A673 (cell line): ENCODE data around the gene CYP51A1. TPM values are rescaled to one million over a fixed set of nuclear protein-coding genes. Genes with fewer than 3 reads are reported as not detected.
"Not testable (repeated sequence)": the region's sequence is repeated elsewhere in the genome, so short reads cannot be mapped to it uniquely, and the experiment has no call there.

ENCODE experiments used
- BruUV-seq: library from RNA; stranded (reverse); fragments of 400-500 nt; replicated peaks from 2 replicates; lab custom pipeline; 2021; lab: Mats Ljungman, UMichigan
- CTCF ChIA-PET: fragments of 300-600 bp; sonication (Branson Sonifier 250); formaldehyde crosslinking; loops from one replicate; lab custom pipeline; 2022; ENCODE audit warnings: antibody characterized with exemption; lab: Charles Lee
- POLR2A ChIA-PET: fragments of 300-600 bp; sonication (Branson Sonifier 250); formaldehyde crosslinking; loops from one replicate; lab custom pipeline; 2022; ENCODE audit warnings: antibody characterized with exemption; ENCODE audit not compliant: low non-redundant PET; lab: Charles Lee
- DNase-seq: peaks from one replicate; pipeline ENCODE4 v3.0.0-alpha.2; 2015; ENCODE audit warnings: low spot score
- H3K27ac ChIP-seq: fragments of 200-600 bp; sonication (generic); 2 replicates; pipeline ENCODE4 v1.5.1; 2016; ENCODE audit warnings: mixed run types, low read depth, mild to moderate bottlenecking, mixed read lengths, antibody characterized with exemption, low read length; ENCODE audit not compliant: poor library complexity, severe bottlenecking
- H3K27me3 ChIP-seq: fragments of 200-600 bp; sonication (generic); replicated peaks from 2 replicates; pipeline ENCODE4 v1.6.1; 2017; ENCODE audit warnings: mixed run types, low read depth, mild to moderate bottlenecking, mixed read lengths, antibody characterized with exemption, low read length; ENCODE audit not compliant: insufficient read depth, poor library complexity
- H3K36me3 ChIP-seq: fragments of 200-600 bp; sonication (generic); 2 replicates; pipeline ENCODE4 v1.6.1; 2016; ENCODE audit warnings: mixed run types, mild to moderate bottlenecking, mixed read lengths, antibody characterized with exemption, low read length; ENCODE audit not compliant: insufficient read depth, poor library complexity, severe bottlenecking
- H3K4me1 ChIP-seq: fragments of 200-600 bp; sonication (generic); 2 replicates; pipeline ENCODE4 v1.6.1; 2017; ENCODE audit warnings: mixed run types, mild to moderate bottlenecking, mixed read lengths, antibody characterized with exemption, low read length; ENCODE audit not compliant: insufficient read depth, poor library complexity, severe bottlenecking
- H3K4me3 ChIP-seq: fragments of 200-600 bp; sonication (generic); 2 replicates; pipeline ENCODE4 v1.5.1; 2016; ENCODE audit warnings: low read depth, mixed run types, mild to moderate bottlenecking, mixed read lengths, low read length; ENCODE audit not compliant: poor library complexity, severe bottlenecking
- H3K9me3 ChIP-seq: fragments of 200-600 bp; sonication (generic); 2 replicates; pipeline ENCODE4 v1.6.1; 2016; ENCODE audit warnings: mixed run types, low read depth, mild to moderate bottlenecking, mixed read lengths, antibody characterized with exemption, low read length; ENCODE audit not compliant: poor library complexity, severe bottlenecking
- CTCF ChIP-seq: fragments of 300-800, 200-600 bp; sonication (generic); conservative IDR thresholded peaks from 2 replicates; pipeline ENCODE4 v1.5.1; 2017; ENCODE audit warnings: low read depth, mild to moderate bottlenecking, antibody characterized with exemption, low read length, moderate library complexity, mixed read lengths
- EZH2 ChIP-seq: fragments of 200-600 bp; sonication (generic); IDR thresholded peaks from 2 replicates; pipeline ENCODE4 v1.6.1; 2017; ENCODE audit warnings: borderline replicate concordance, low read depth, mild to moderate bottlenecking, mixed read lengths, antibody characterized with exemption, low read length; ENCODE audit not compliant: poor library complexity, severe bottlenecking
- intact Hi-C: fragments of 100-400 bp; cut with micrococcal nuclease; formaldehyde crosslinking; loops from one replicate; pipeline ENCODE4 v1.10.0; 2022; ENCODE audit not compliant: unreplicated experiment
- total RNA-seq: library from RNA; stranded (reverse); gene quantifications from 2 replicates; pipeline ENCODE4 v1.2.3, GENCODE V29; 2021

Gene CYP51A1
- total RNA-seq, 1 experiment from 2014 or later: 150 TPM

- ChIA-PET POLR2A (no interaction called here), CTCF (no interaction called here)
- Histone ChIP-seq H3K27ac (no peak overlapping the region), H3K27me3 (no peaks in the 10 kb centered on the region), H3K4me1 (no peaks in the 10 kb centered on the region), H3K4me3 (no peak overlapping the region), H3K36me3 (peaks cover 76% of the 10 kb centered on the region), H3K9me3 (no peaks in the 10 kb centered on the region)
- BruUV-seq: no TSS peak
- intact Hi-C loops: no loop called here
- DNase-seq: no peak
- no peak for TF ChIP-seq EZH2
- no peak for TF ChIP-seq CTCF
Observed at GRCh38 chr7:92088266-92088665, 46.0 kb downstream of the CYP51A1 start.

GRCh38 chr7:92083922-92084321 is 50.4 kb downstream of the CYP51A1 start:
- DNase-seq, H3K4me1 ChIP-seq, H3K9me3 ChIP-seq, BruUV-seq, H3K27ac ChIP-seq, POLR2A ChIA-PET, H3K27me3 ChIP-seq, intact Hi-C loops, H3K4me3 ChIP-seq, CTCF ChIA-PET: not testable (repeated sequence)
- H3K36me3 ChIP-seq: peaks cover 66% of the 10 kb centered on the region

GRCh38 chr7:92076509-92076908 is 57.8 kb downstream of the CYP51A1 start:
- Histone ChIP-seq H3K27me3 (no peaks in the 10 kb centered on the region), H3K27ac (no peak overlapping the region), H3K4me3 (no peak overlapping the region), H3K36me3 (peaks cover 14% of the 10 kb centered on the region), H3K9me3 (no peaks in the 10 kb centered on the region), H3K4me1 (no peaks in the 10 kb centered on the region)
- CTCF ChIA-PET: no interaction called here
- TF ChIP-seq EZH2 (no peak), CTCF (no peak)
- no TSS peak for BruUV-seq
- POLR2A ChIA-PET: interaction anchor here (0.7 kb wide), 1 partner anchor 14 kb away, joined by 4 read pairs; no protein-coding TSS in a partner anchor
- intact Hi-C loops: no loop called here
- DNase-seq: no peak

- ChIA-PET CTCF (no interaction called here), POLR2A (no interaction called here)
- H3K27ac ChIP-seq: no peak overlapping the region
- BruUV-seq: no TSS peak
- H3K9me3 ChIP-seq: no peaks in the 10 kb centered on the region
- intact Hi-C loops: no loop called here
- H3K4me1 ChIP-seq: no peaks in the 10 kb centered on the region
- H3K36me3 ChIP-seq: peaks cover 14% of the 10 kb centered on the region
- no peak for DNase-seq
- no peaks in the 10 kb centered on the region for H3K27me3 ChIP-seq
- H3K4me3 ChIP-seq: no peak overlapping the region
- TF ChIP-seq CTCF (no peak), EZH2 (no peak)
Observed at GRCh38 chr7:92075455-92076158, 58.7 kb downstream of the CYP51A1 start.
